Motor neuron (in vitro differentiated cells): Measurements from ENCODE around the gene DLG5. TPM values are rescaled to one million over a fixed set of nuclear protein-coding genes. Genes with fewer than 3 reads are reported as not detected.

ENCODE experiments used
- ATAC-seq, 8 experiments: fragments of 200-7000 bp; cut with Tn5 transposase; replicated peaks in 6 of 8; 2 replicates each; pipeline ENCODE4 v1.8.0; 2021; ENCODE audit warnings: mild to moderate bottlenecking in 8 of 8, moderate library complexity in 8 of 8
- H3K27ac ChIP-seq, 2 donors: fragments of 250-450 bp; sonication (Bioruptor Pico); 2 replicates each; pipeline ENCODE4 v1.9.0; 2021; ENCODE audit warnings: antibody characterized with exemption in 2 of 2, mild to moderate bottlenecking in 2 of 2, moderate library complexity in 1 of 2
- H3K4me1 ChIP-seq, 2 donors: fragments of 250-450 bp; sonication (Bioruptor Pico); replicated peaks in 1 of 2; 2 replicates each; pipeline ENCODE4 v1.6.1; 2021; ENCODE audit warnings: antibody characterized with exemption in 2 of 2, mild to moderate bottlenecking in 2 of 2, moderate library complexity in 1 of 2
- H3K4me3 ChIP-seq, 5 donors: fragments of 250-450 bp; sonication (Bioruptor Pico); 2 replicates each; pipeline ENCODE4 v1.9.0; 2021; ENCODE audit warnings: antibody characterized with exemption in 5 of 5, mild to moderate bottlenecking in 5 of 5, moderate library complexity in 4 of 5
- WGBS, 10 experiments: fragments of 450-650 bp; shearing (Covaris generic); methylation state at CpG; one replicate each; pipeline ENCODE4 v1.0.0; 2022; 5-methylcytosine and 5-hydroxymethylcytosine counted together
- in situ Hi-C, 9 experiments: fragments of 400-800 bp; cut with MboI; loops; one replicate each; pipeline ENCODE4 v1.15.0; 2021; ENCODE audit warnings: low sequenced_read_pairs in 9 of 9, low pct_unique_long_range_greater_than_20kb in 2 of 9; ENCODE audit not compliant: unreplicated experiment in 9 of 9
- total RNA-seq, 8 experiments: library from RNA; unstranded; fragments of 300-600 nt; gene quantifications; 2 replicates each; pipeline versions ENCODE4 v1.2.3 to v1.2.4, GENCODE V29; 2022

DLG5 gene
- total RNA-seq, 8 experiments from 2014 or later: 18.2 to 62.7 (median 23.4) TPM

DNA sequence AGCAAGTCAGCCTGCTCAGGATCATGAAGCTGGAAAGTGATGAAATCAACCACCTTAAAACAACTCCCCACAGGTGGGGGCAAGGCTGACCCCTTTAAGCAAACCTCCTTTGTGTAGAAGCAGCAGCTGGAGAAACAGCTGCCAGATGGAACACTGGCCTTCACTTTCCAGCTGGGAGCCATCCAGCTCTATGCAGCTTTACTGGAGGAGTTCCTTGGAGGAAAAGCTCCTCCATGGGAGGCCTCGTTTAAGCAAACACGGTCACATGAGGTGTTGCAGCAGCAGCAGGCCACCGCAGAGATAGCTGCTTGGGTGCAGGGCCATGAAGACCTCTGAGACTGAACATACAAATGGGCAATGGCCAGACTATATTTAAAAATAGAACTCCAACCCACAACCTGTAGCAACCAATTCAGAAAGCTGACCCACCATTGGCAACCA, 13.0 kb upstream of the DLG5 start:
- Histone ChIP-seq H3K27ac (no peak overlapping the region), H3K4me1 (peaks cover 4 to 12% of the 10 kb centered on the region in 2 donors), H3K4me3 (no peak overlapping the region)
- in situ Hi-C loops: no loop called here
- WGBS, 10 experiments: 31 to 60% (median 50%) methylated on average over 1 to 3 of the region's 3 CpGs; no CpG with 5 or more reads in 5 of the 10 experiments
- peak in 3 of 8 experiments; percentile 6 to 30 (median 7) for ATAC-seq

DNA sequence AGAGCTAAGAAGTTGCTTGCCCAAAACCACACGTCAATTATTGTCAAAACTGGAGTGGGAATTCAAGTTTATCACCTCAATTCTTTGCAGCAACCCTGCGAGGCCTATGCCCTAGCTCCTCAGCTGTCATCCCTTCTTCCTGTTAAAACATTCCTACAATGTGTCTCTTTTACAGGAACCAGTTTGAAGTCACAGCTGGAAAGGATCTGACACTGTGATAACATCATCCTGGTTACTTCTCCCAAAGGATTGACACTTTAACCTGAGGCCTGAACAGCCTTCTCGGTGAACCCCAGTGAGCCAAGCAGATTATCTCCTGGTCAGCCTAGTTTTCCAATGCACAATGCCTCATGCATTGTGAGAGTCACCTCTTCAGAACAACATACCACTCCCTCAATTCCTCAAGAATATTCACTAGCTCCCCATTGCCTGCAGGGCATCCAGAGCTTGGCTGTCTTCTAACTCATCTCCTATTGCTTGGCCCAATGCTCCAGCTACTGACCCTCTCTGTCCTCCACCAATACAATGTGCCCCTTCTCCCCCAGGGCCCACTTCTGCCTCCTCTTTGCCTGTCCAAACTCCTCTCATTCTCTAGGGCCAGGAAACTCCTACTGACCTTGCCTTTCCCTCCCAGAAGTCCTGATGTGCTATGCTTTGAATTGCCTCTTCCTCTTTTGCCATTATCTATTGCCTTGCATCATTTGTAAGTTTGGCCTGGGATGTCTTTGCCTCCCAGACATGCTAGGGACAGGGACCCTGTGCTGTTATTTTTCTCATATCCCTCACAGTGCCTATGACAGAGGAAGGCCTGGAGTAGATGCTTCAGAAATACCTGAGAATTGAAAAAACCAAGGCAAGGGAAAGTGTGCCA, 10.4 kb upstream of the DLG5 start:
- in situ Hi-C loops: no loop called here
- 50 to 100% (median 83%) methylated on average over 1 to 3 of the region's 3 CpGs for WGBS, 10 experiments
- Histone ChIP-seq H3K27ac (no peak overlapping the region), H3K4me3 (no peak overlapping the region), H3K4me1 (peaks cover 0 to 5% of the 10 kb centered on the region in 2 donors)
- peak in 2 of 8 experiments; percentile 16 to 54 for ATAC-seq

DNA sequence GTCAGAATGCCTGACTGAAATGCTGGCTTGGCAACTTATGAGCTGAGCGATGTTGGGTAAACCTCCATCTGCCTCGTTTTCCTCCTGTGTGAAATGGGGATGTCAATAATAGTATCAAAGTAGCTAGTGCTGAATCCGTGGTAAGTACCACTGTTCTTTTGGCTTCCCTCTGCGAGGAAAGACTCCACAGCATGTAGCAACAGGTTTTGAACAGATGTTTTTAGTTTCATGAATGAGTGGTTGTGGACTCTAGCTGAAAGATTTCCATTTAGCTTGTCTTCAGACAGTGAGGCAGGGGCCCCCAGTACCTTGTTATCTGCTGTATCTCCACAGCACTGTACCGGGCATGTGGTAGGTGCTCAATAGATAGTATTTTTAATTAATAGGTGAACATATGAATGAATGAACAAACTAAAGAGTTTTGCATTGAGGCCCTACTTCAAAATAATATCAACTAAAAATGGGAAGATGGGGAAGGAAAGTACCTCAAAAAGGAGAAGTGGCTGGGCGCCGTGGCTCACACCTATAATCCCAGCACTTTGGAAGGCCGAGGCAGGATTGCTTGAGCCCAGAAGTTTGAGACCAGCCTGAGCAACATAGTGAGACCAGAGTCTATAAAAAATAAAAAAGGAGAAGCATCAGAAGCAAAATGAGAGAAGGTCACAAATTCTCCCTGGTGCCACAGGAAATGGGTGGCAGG, 5.6 kb upstream of the DLG5 start:
- Histone ChIP-seq H3K4me3 (no peak overlapping the region), H3K4me1 (peaks cover 0 to 7% of the 10 kb centered on the region in 2 donors), H3K27ac (no peak overlapping the region)
- in situ Hi-C loops: no loop called here
- ATAC-seq: no peak
- whole genome bisulfite sequencing, 10 experiments: 30 to 92% (median 76%) methylated on average over 2 to 8 of the region's 8 CpGs

DNA sequence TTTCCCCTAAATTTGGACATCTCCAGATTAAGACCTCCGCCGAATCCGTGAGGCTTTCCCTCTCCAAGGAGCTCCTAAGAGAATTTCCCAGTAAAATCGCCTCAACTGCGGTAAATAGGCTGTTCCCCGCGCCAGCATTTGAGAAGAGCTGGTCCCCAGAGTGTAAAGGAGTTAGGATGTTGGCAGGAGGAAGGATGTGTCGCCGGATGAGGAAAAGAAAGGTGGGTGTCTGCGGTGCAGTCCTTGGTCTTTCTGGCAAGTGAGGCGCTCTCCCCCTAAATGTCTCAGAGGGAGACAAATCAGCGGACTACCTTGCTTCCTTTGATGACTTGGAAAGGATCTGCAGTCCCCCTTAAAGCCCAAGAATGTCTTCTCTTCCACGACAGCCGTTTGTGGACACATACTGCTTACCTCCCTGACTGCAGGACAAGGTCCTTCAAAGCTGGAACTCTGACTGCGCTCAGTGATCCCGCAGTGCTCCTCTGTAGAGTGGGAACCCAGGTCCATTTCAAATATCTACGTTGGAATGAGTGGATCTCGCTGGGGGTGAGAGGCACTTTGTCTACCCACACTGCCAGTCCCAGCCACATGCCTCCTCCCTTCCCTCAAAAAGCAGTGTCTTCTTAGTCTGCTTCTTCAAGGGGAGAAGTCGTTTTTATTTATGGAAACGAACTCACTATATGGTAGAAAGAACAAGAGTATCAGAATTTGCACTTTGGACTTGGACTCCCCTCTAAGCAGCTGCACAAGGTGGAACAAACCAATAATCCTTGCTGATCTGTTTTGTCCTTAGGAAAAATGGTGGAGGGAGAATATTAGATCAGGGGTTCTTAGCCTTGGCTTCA, 1.1 kb upstream of the DLG5 start:
- H3K4me1 ChIP-seq: peaks cover 21 to 22% of the 10 kb centered on the region in 2 donors
- peak in 5 of 8 experiments; percentile 1 to 8 (median 5) for ATAC-seq
- in situ Hi-C loops: no loop called here
- peak overlapping the region; percentile 57 to 87 (median 72) for H3K4me3 ChIP-seq
- 9 to 58% (median 51%) methylated on average over 3 to 16 of the region's 20 CpGs; no CpG with 5 or more reads in 1 of the 10 experiments for WGBS, 10 experiments
- peak overlapping the region in 1 of 2 donors; percentile 88 for H3K27ac ChIP-seq

DNA sequence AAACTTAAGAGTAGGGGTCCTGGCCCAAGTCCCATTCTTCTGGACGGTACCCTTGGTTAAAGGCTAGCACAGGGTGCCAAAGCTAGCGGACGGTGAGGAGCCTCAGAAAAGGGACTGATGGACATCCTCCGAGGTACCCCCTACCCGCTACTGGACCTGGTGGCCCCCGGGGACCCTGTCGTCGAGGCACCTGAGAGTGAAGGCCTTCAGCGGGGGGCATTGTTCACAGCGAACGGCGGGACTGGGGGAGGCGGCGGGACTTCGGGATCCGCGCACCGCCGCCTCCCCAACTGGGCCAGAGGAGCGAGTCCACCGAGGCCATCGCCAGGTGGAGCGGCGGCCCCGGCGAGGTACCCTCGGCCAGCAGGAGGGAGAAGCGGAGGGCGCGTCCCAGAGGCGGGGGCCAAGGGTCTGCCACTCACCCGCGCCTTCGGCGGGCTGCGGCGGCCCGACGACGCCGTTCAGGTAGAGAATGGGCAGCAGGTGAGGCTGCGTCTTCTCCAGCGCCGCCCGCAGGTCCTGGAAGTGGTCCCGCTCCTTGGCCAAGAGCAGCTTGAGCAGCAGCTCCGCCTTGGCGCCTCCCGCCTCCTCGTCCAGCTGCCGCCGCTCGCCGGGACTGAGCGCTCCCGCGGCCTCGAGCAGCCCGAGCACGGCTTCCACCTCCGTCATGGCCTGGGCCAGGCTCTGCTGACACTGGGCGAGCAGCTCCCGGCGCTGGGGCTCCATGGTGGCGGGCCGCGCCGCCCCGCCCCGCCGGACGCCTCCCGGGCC, 575 bp downstream of the DLG5 start:
- ATAC-seq: peak; percentile 57 to 77 (median 70)
- in situ Hi-C loops: no loop called here
- H3K4me3 ChIP-seq: peak overlapping the region; percentile 57 to 87 (median 72)
- peak overlapping the region; percentile 79 to 88 for H3K27ac ChIP-seq
- WGBS, 10 experiments: 0 to 5% (median 0%) methylated on average over 2 to 12 of the region's 73 CpGs; no CpG with 5 or more reads in 6 of the 10 experiments
- peaks cover 21 to 22% of the 10 kb centered on the region in 2 donors for H3K4me1 ChIP-seq

DNA sequence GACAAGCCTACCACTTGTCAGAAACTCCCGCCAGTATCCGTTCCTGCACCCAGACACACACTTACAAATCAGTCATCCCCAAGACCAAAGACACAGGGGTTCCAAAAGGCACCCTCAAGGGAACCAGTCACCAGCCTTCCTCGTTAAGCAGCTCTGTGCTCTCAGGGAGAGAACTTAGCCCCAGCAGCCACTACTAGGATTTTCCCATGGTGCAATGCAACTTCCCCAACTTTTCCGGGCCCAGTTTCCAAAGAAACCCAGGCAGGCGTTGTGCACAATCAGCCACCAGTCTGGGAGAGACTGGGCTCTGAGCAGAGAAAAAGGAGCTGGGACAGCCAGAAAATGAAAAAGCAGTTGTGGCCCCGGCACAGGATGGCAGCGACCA, 1.2 kb downstream of the DLG5 start:
- peak in 4 of 8 experiments; percentile 1 to 12 (median 8) for ATAC-seq
- in situ Hi-C loops: no loop called here
- Histone ChIP-seq H3K4me3 (peak overlapping the region; percentile 57 to 87 (median 72)), H3K27ac (no peak overlapping the region), H3K4me1 (peaks cover 24 to 25% of the 10 kb centered on the region in 2 donors)
- 0 to 65% (median 35%) methylated on average over 2 to 5 of the region's 7 CpGs; no CpG with 5 or more reads in 4 of the 10 experiments for WGBS, 10 experiments

DNA sequence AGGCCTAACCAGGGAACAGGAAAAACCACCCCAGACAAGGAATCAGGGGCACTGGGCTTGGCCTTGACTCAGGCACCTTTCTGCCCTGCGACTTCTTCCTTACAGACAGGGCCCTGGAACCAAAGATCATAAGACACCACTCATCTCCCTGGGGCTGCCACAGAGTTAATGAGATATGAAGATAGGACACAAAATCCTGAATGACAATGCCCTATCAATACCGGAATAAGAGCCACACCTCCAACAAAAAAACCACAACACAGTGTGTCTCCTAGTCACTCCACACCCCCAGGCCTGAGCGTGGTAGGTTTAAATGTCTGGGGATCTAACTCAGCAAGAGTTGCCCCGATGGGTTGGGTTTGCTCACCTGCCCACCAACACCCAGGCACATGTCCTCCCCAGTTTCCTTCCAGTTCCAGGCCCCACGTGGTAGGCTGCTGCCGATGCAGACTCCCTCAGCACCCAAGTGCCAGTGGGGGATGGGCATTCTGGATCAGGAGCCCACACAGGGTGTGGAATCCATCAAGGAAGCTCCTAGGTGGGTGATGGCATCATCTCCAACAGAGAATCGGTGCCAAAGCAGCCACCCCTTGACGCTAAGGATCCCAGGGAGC, 3.9 kb downstream of the DLG5 start:
- Histone ChIP-seq H3K27ac (no peak overlapping the region), H3K4me3 (no peak overlapping the region), H3K4me1 (peaks cover 23 to 33% of the 10 kb centered on the region in 2 donors)
- 0 to 100% (median 92%) methylated on average over 1 to 4 of the region's 8 CpGs; no CpG with 5 or more reads in 2 of the 10 experiments for WGBS, 10 experiments
- in situ Hi-C loops: no loop called here
- ATAC-seq: no peak

DNA sequence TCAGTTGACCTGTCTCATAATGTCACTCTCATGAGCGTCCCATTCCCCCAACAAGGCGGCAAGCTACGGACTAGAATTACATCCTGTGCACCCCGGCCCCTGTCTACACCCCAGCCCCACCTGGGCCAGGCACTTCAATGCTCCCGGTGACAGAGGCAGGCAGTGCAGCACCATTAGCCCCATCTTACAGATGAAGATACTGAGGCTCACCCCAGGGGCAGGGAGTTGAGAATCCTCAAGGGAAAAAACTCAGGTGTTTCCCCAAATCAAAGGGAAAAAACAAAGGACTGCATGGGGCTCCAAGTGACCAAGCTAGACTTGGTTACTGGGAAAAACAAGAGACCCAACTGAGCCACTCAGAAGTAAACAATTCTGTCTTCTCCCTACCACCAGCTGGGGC, 4.5 kb downstream of the DLG5 start:
- H3K4me1 ChIP-seq: peaks cover 18 to 33% of the 10 kb centered on the region in 2 donors
- ATAC-seq: no peak
- no peak overlapping the region for H3K27ac ChIP-seq
- no peak overlapping the region for H3K4me3 ChIP-seq
- WGBS, 10 experiments: 75 to 100% (median 90%) methylated on average over 1 to 4 of the region's 5 CpGs; no CpG with 5 or more reads in 6 of the 10 experiments
- in situ Hi-C loops: no loop called here

DNA sequence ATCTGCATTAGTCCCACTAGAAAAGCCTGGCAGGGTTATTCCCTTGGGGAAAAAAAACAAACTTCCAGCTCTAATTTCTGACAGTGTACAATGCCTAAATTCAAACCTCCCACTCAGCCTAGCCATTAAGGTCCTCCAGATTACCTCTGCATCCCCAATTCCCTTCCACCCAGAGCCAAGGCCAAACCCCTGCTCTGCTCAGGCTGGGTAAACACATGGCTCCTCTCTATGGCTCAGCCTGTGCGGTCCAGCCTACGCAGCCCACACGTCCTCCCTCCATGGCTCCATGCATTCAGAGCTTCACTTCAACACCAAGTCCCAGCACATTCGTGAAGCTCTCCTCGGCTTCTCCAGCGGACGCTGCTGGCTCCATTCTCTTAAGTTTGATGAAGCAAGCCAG, 5.2 kb downstream of the DLG5 start:
- no peak overlapping the region for H3K27ac ChIP-seq
- 50 to 100% (median 66%) methylated on average over 1 to 6 of the region's 7 CpGs; no CpG with 5 or more reads in 5 of the 10 experiments for WGBS, 10 experiments
- no peak for ATAC-seq
- H3K4me3 ChIP-seq: no peak overlapping the region
- H3K4me1 ChIP-seq: peaks cover 18 to 33% of the 10 kb centered on the region in 2 donors
- in situ Hi-C loops: no loop called here

DNA sequence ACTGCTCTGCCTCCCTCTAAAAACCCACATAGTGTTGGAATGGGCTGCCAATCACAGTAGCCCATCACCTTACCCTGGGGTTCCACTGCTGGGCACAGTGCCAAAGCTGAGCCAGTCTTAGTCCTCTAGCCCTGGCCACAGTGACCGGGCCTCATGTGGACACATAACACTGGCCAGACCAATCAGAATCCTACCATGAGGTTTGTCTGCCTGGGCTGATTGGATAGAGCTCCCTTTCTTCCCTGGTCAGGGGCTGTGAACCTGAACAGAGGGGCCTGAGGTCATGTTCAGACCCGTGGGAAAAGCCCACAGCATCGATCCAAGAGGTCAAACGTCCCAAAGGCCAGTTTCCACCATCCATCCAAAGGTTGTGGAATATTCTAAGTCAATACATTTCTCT, 6.1 kb downstream of the DLG5 start:
- ATAC-seq: no peak

DNA sequence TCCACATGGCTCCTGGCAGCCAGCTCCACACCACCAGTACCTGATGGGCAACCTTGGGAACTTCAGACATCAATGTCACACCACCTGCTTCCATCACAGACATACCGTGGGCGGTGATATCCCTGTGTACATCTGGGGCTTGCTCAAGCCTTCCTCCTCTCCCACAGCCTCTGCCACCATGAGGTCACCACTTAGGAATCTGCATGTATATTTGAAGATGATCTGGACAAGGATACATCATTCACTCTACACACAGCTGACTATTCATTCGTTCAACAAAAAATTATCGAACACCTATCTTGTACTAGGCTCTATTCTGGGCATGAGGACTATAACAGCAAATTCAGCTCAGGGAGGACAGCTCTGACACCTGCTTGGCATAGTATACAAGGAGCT, 6.8 kb downstream of the DLG5 start:
- Histone ChIP-seq H3K4me1 (peaks cover 12 to 23% of the 10 kb centered on the region in 2 donors), H3K4me3 (no peak overlapping the region), H3K27ac (no peak overlapping the region)
- WGBS, 10 experiments: 60 to 96% (median 73%) methylated on average over 1 to 3 of the region's 4 CpGs; no CpG with 5 or more reads in 6 of the 10 experiments
- peak; percentile 40 to 99 (median 62) for ATAC-seq
- in situ Hi-C loops: no loop called here

More for the DNA sequence above, 6.1 kb downstream of the DLG5 start:
- in situ Hi-C loops: no loop called here
- Histone ChIP-seq H3K27ac (peak overlapping the region in 1 of 2 donors; percentile 43), H3K4me1 (peaks cover 18 to 31% of the 10 kb centered on the region in 2 donors), H3K4me3 (no peak overlapping the region)
- WGBS, 10 experiments: 40 to 90% (median 61%) methylated on average over 1 to 3 of the region's 4 CpGs; no CpG with 5 or more reads in 5 of the 10 experiments
